ENCODE measurements around the gene CACNA1C.

DNA sequence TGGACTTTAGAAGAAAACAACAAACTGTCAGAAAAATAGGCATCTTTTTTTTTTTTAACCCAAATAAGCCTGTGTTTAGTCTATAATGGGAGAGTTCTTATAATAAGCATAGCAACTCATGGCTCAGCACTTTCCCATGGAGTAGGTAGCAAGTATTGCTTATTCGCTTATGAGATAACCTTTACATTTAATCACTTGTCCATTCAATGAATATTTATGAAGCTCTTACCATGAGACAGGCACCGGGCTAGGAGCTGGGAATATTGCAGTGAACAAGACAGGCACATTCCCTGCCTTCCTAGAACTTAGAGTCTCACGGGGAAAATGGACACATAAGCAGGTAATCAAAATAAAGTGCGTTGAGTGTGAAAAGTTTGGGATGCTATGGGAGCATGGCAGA is 38.6 kb upstream of the CACNA1C start:
- TF ChIP-seq POLR2A (IDR thresholded peaks at IDR 0.05; ENCODE audit: extremely low read depth, insufficient read length) (no peak), MYC (IDR thresholded peaks at IDR 0.05; ENCODE audit: low read depth, low read length) (no peak)
- TF ChIP-seq, protein P1, sequence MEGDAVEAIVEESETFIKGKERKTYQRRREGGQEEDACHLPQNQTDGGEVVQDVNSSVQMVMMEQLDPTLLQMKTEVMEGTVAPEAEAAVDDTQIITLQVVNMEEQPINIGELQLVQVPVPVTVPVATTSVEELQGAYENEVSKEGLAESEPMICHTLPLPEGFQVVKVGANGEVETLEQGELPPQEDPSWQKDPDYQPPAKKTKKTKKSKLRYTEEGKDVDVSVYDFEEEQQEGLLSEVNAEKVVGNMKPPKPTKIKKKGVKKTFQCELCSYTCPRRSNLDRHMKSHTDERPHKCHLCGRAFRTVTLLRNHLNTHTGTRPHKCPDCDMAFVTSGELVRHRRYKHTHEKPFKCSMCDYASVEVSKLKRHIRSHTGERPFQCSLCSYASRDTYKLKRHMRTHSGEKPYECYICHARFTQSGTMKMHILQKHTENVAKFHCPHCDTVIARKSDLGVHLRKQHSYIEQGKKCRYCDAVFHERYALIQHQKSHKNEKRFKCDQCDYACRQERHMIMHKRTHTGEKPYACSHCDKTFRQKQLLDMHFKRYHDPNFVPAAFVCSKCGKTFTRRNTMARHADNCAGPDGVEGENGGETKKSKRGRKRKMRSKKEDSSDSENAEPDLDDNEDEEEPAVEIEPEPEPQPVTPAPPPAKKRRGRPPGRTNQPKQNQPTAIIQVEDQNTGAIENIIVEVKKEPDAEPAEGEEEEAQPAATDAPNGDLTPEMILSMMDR (IDR thresholded peaks at IDR 0.05; ENCODE audit: low read depth, low read length) = no peak
- TF ChIP-seq, protein P2, sequence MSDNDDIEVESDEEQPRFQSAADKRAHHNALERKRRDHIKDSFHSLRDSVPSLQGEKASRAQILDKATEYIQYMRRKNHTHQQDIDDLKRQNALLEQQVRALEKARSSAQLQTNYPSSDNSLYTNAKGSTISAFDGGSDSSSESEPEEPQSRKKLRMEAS (IDR thresholded peaks at IDR 0.05; ENCODE audit: low read depth, low read length) = no peak
